ENCODE measurements around the gene TRIM52. TPM values are rescaled to one million over a fixed set of nuclear protein-coding genes. Genes with fewer than 3 reads are reported as not detected.

The TRIM52 gene
- total and polyA plus RNA-seq, 9 of the 15 experiments (the other 6 are each of a cell fraction or from before 2014, with no cell fraction given), result 3.3 to 21.9 (median 13.5) TPM

DNA sequence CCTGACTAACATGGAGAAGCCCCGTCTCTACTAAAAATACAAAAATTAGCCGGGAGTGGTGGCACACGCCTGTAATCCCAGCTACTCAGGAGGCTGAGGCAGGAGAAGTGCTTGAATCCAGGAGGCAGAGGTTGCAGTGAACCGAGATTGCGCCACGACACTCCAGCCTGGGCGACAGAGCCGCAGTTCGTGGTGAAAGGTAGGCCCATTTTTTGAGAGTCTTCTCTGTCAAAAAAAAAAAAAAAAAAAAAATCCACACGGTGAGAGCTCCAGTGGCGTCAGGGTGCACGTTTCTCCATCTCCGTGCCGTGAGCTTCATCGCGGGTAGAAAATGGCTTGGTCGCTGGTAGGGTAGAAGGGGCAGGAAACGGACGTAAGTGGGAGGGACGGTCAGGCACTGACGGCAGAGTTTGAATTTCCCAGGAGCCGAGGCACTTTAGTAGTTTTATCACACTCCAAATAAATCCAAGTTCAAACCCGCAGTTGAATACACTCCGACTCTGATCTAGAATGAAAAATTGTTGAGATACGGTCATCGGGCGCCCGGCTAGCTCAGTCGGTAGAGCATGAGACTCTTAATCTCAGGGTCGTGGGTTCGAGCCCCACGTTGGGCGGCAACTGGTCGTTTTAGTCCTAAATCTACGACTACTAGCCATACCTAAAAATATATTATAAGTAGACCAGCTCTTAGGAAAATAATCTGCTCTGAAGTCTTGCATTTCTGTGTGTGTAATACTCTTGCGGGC is 53.6 kb downstream of the TRIM52 start (continued):
- TF ChIP-seq RCOR1 (IDR thresholded peaks at IDR 0.05; ENCODE audit: borderline replicate concordance in 1 of 2, low read depth in 2 of 2, low read length in 2 of 2) (no peak; a peak in 1 of 4 replicates), NCOR1 (IDR thresholded peaks at IDR 0.05) (no peak), DEAF1 (CRISPR knock-in tag; IDR thresholded peaks at IDR 0.05) (no peak), BMI1 (IDR thresholded peaks at IDR 0.05; ENCODE audit: low read length) (no peak), MYBL2 (IDR thresholded peaks at IDR 0.05; ENCODE audit: low read depth) (no peak), MYBL2 (CRISPR knock-in tag; IDR thresholded peaks at IDR 0.05; ENCODE audit: borderline replicate concordance) (no peak), NUFIP1 (IDR thresholded peaks at IDR 0.05; ENCODE audit: partially characterized antibody) (no peak), HNRNPLL (IDR thresholded peaks at IDR 0.05; ENCODE audit: low read depth, low read length, poor library complexity, severe bottlenecking) (peak; percentile 16), CAMTA2 (CRISPR knock-in tag; conservative IDR thresholded peaks at IDR 0.05) (no peak), HMGN3 (IDR thresholded peaks at IDR 0.05; ENCODE audit: borderline replicate concordance, extremely low read depth, insufficient read length, low read depth, low read length) (no peak), RREB1 (CRISPR knock-in tag; IDR thresholded peaks at IDR 0.05) (no peak), GABPB2 (CRISPR knock-in tag; conservative IDR thresholded peaks at IDR 0.05) (no peak), ZNF134 (CRISPR knock-in tag; conservative IDR thresholded peaks at IDR 0.05) (0 out of 2 replicates have a peak, but pooled peaks have one; percentile 16), ARHGAP35 (IDR thresholded peaks at IDR 0.05; ENCODE audit: partially characterized antibody) (no peak)
- TF ChIP-seq, protein P1, sequence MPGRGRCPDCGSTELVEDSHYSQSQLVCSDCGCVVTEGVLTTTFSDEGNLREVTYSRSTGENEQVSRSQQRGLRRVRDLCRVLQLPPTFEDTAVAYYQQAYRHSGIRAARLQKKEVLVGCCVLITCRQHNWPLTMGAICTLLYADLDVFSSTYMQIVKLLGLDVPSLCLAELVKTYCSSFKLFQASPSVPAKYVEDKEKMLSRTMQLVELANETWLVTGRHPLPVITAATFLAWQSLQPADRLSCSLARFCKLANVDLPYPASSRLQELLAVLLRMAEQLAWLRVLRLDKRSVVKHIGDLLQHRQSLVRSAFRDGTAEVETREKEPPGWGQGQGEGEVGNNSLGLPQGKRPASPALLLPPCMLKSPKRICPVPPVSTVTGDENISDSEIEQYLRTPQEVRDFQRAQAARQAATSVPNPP (IDR thresholded peaks at IDR 0.05; ENCODE audit: borderline replicate concordance, insufficient read depth, insufficient read length), result no peak
- TF ChIP-seq, protein P2, sequence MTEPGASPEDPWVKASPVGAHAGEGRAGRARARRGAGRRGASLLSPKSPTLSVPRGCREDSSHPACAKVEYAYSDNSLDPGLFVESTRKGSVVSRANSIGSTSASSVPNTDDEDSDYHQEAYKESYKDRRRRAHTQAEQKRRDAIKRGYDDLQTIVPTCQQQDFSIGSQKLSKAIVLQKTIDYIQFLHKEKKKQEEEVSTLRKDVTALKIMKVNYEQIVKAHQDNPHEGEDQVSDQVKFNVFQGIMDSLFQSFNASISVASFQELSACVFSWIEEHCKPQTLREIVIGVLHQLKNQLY (CRISPR knock-in tag; conservative IDR thresholded peaks at IDR 0.05), result no peak
- TF ChIP-seq, protein P3, sequence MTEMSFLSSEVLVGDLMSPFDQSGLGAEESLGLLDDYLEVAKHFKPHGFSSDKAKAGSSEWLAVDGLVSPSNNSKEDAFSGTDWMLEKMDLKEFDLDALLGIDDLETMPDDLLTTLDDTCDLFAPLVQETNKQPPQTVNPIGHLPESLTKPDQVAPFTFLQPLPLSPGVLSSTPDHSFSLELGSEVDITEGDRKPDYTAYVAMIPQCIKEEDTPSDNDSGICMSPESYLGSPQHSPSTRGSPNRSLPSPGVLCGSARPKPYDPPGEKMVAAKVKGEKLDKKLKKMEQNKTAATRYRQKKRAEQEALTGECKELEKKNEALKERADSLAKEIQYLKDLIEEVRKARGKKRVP (CRISPR knock-in tag; IDR thresholded peaks at IDR 0.05), result no peak
